ENCODE measurements around the gene ARHGEF28.

The ARHGEF28 gene

DNA sequence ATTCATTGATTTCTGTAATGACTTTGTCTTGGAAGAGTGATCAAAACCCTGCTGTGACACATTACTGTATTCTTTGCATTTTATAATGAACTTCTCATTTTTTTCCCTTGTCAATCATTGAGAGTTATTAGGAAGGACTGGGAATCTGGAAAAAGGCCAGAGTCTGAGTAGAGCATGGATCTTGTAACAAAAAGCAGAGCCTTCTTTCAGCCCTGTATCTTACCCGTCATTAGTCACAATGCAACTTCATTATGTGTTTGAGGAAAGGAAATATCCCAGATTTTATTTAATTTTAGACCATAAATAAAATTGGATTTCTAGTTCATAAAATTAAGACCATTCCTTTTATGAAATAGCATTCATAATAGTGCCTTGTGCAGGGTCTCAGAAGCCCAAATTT is 131.4 kb downstream of the ARHGEF28 start (continued):
- TF ChIP-seq ZC3H10 (CRISPR knock-in tag; IDR thresholded peaks at IDR 0.05): peak; percentile 67; the same call in 1 of the 2 replicates

DNA sequence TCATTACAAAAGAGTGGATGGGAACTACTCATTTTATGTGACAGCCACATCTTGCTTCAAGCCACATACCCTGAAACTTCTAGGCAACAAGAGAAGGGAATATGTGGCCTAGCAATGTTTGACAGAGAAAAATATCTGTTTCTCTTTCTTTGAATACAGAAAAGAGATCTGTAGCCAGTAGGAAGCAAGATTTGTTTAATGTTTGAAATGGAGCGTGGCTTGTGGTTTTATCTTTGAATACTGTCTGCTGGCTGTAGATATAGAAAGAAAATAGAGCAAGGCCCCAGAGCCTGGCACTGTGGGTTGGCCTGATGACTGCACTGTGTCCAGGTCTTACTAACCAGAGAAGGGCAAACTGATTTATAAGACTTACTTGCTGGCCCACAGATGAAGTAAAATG is 133.8 kb downstream of the ARHGEF28 start:
- no peak for ATAC-seq
- TF ChIP-seq, protein P1, sequence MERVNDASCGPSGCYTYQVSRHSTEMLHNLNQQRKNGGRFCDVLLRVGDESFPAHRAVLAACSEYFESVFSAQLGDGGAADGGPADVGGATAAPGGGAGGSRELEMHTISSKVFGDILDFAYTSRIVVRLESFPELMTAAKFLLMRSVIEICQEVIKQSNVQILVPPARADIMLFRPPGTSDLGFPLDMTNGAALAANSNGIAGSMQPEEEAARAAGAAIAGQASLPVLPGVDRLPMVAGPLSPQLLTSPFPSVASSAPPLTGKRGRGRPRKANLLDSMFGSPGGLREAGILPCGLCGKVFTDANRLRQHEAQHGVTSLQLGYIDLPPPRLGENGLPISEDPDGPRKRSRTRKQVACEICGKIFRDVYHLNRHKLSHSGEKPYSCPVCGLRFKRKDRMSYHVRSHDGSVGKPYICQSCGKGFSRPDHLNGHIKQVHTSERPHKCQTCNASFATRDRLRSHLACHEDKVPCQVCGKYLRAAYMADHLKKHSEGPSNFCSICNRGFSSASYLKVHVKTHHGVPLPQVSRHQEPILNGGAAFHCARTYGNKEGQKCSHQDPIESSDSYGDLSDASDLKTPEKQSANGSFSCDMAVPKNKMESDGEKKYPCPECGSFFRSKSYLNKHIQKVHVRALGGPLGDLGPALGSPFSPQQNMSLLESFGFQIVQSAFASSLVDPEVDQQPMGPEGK (CRISPR knock-in tag; IDR thresholded peaks at IDR 0.05; ENCODE audit: borderline replicate concordance): no peak
- TF ChIP-seq TCF4 (CRISPR knock-in tag; IDR thresholded peaks at IDR 0.05; ENCODE audit: borderline replicate concordance) (no peak), GLIS3 (CRISPR knock-in tag; IDR thresholded peaks at IDR 0.05) (no peak), SNAI2 (CRISPR knock-in tag; IDR thresholded peaks at IDR 0.05) (no peak), OSR1 (CRISPR knock-in tag; IDR thresholded peaks at IDR 0.05) (no peak), ZC3H10 (CRISPR knock-in tag; IDR thresholded peaks at IDR 0.05) (no peak), ZNF565 (CRISPR knock-in tag; conservative IDR thresholded peaks at IDR 0.05; ENCODE audit: low read depth) (no peak), ESRRG (CRISPR knock-in tag; IDR thresholded peaks at IDR 0.05) (no peak), ISL1 (CRISPR knock-in tag; IDR thresholded peaks at IDR 0.05) (no peak), CSDC2 (CRISPR knock-in tag; IDR thresholded peaks at IDR 0.05) (no peak), TOX (CRISPR knock-in tag; IDR thresholded peaks at IDR 0.05; ENCODE audit: borderline replicate concordance) (no peak), ZFP3 (CRISPR knock-in tag; IDR thresholded peaks at IDR 0.05) (no peak), ZFP30 (CRISPR knock-in tag; IDR thresholded peaks at IDR 0.05) (no peak)
- TF ChIP-seq, protein P2, sequence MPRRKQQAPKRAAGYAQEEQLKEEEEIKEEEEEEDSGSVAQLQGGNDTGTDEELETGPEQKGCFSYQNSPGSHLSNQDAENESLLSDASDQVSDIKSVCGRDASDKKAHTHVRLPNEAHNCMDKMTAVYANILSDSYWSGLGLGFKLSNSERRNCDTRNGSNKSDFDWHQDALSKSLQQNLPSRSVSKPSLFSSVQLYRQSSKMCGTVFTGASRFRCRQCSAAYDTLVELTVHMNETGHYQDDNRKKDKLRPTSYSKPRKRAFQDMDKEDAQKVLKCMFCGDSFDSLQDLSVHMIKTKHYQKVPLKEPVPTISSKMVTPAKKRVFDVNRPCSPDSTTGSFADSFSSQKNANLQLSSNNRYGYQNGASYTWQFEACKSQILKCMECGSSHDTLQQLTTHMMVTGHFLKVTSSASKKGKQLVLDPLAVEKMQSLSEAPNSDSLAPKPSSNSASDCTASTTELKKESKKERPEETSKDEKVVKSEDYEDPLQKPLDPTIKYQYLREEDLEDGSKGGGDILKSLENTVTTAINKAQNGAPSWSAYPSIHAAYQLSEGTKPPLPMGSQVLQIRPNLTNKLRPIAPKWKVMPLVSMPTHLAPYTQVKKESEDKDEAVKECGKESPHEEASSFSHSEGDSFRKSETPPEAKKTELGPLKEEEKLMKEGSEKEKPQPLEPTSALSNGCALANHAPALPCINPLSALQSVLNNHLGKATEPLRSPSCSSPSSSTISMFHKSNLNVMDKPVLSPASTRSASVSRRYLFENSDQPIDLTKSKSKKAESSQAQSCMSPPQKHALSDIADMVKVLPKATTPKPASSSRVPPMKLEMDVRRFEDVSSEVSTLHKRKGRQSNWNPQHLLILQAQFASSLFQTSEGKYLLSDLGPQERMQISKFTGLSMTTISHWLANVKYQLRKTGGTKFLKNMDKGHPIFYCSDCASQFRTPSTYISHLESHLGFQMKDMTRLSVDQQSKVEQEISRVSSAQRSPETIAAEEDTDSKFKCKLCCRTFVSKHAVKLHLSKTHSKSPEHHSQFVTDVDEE (CRISPR knock-in tag; IDR thresholded peaks at IDR 0.05): no peak
- TF ChIP-seq, protein P3, sequence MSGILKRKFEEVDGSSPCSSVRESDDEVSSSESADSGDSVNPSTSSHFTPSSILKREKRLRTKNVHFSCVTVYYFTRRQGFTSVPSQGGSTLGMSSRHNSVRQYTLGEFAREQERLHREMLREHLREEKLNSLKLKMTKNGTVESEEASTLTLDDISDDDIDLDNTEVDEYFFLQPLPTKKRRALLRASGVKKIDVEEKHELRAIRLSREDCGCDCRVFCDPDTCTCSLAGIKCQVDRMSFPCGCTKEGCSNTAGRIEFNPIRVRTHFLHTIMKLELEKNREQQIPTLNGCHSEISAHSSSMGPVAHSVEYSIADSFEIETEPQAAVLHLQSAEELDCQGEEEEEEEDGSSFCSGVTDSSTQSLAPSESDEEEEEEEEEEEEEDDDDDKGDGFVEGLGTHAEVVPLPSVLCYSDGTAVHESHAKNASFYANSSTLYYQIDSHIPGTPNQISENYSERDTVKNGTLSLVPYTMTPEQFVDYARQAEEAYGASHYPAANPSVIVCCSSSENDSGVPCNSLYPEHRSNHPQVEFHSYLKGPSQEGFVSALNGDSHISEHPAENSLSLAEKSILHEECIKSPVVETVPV (CRISPR knock-in tag; IDR thresholded peaks at IDR 0.05): no peak

DNA sequence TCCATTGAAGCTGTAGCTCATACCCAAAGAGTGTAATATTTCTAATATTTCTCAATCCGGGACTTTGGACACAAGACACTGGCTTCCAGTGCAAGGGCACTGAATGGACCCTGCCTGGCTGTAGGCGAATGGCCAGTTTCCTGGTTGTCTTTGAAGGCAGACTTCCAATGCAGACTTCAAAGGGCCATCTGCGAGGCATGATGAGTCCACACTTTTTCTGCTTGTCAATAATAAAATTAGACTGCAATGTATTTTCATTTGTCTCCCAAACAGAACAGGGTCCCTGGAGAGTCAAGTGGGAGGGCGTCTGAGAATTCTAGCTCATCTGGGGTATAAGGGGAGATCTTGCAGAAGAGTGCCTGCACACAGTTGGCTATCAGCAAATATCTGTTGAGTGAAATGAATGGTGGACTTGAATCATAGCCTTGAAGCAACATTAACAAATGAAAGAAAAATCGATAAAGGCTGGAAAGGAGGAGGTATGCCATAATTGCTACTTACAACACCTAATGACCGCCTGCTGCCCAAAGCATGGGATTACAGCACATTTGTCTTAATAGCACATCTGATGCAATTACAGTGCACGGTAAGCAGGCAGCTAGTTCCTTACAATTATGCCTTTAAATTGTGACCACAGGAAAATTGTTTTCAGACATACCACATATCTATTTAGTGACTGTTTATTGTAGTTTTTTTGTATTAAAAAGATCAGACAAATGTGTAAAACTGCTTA is 137.5 kb downstream of the ARHGEF28 start:
- no peak for TF ChIP-seq OSR1 (CRISPR knock-in tag; IDR thresholded peaks at IDR 0.05)

DNA sequence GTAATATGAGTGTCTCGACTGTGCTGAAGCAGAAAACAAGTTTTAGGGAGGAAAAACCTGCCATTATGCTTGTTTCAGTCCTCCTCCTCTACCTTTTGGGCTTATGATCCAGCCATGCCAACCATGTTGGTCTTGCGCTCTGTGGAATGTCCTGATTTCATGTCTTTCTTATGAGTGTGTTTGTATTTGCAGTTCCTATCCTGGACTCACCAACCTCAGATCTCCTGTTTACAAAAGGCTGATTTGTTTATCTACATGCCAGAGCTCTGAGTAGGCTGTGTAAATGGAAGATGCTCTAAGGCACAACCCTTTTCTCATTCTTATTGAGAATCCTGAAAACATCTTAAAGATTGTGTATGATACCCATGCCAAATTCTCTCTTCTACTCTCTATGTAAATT is 138.6 kb downstream of the ARHGEF28 start:
- TF ChIP-seq, protein P2 (CRISPR knock-in tag; IDR thresholded peaks at IDR 0.05): no peak
- TF ChIP-seq CSDC2 (CRISPR knock-in tag; IDR thresholded peaks at IDR 0.05) (no peak), ZNF8 (CRISPR knock-in tag; IDR thresholded peaks at IDR 0.05) (no peak), TCF4 (CRISPR knock-in tag; IDR thresholded peaks at IDR 0.05; ENCODE audit: borderline replicate concordance) (no peak), BACH2 (CRISPR knock-in tag; IDR thresholded peaks at IDR 0.05; ENCODE audit: borderline replicate concordance) (no peak), TOX (CRISPR knock-in tag; IDR thresholded peaks at IDR 0.05; ENCODE audit: borderline replicate concordance) (no peak), ISL1 (CRISPR knock-in tag; IDR thresholded peaks at IDR 0.05) (no peak), OSR1 (CRISPR knock-in tag; IDR thresholded peaks at IDR 0.05) (no peak), GLIS3 (CRISPR knock-in tag; IDR thresholded peaks at IDR 0.05) (no peak), ZNF70 (CRISPR knock-in tag; IDR thresholded peaks at IDR 0.05) (no peak), ARNTL (CRISPR knock-in tag; IDR thresholded peaks at IDR 0.05; ENCODE audit: borderline replicate concordance, low read depth) (no peak), ZFP30 (CRISPR knock-in tag; IDR thresholded peaks at IDR 0.05) (no peak), ZFP3 (CRISPR knock-in tag; IDR thresholded peaks at IDR 0.05) (no peak), ZC3H10 (CRISPR knock-in tag; IDR thresholded peaks at IDR 0.05) (no peak), ESRRG (CRISPR knock-in tag; IDR thresholded peaks at IDR 0.05) (no peak)
- TF ChIP-seq, protein P3 (CRISPR knock-in tag; IDR thresholded peaks at IDR 0.05): no peak
- TF ChIP-seq, protein P1 (CRISPR knock-in tag; IDR thresholded peaks at IDR 0.05; ENCODE audit: borderline replicate concordance): no peak
- ATAC-seq: peak; percentile 63

More for the DNA sequence above, 137.5 kb downstream of the ARHGEF28 start:
- peak; percentile 46; the same call in 2 of the 3 replicates for ATAC-seq
